Lower leg skin (tissue), 3 donors: ENCODE data around the gene SEMA3B.

Source experiments
- POLR2A ChIP-seq, 2 donors: fragments of 450-650 bp; IDR thresholded peaks; one replicate each; pipeline ENCODE4 v1.6.1; 2016 to 2017; ENCODE audit warnings: antibody characterized with exemption in 2 of 2, mild to moderate bottlenecking in 1 of 2, moderate library complexity in 1 of 2
- TF ChIP-seq, protein P1 (sequence below), 3 donors: fragments of 450-650 bp; IDR thresholded peaks; one replicate each; pipeline ENCODE4 v1.5.1; 2016; ENCODE audit warnings: antibody characterized with exemption in 3 of 3, mild to moderate bottlenecking in 3 of 3, moderate library complexity in 2 of 3

GRCh38 chr3:50319181-50319893 lies 50.4 kb downstream of the SEMA3B start:
- TF ChIP-seq POLR2A (IDR thresholded peaks at IDR 0.05), result no peak
- TF ChIP-seq, protein P1, sequence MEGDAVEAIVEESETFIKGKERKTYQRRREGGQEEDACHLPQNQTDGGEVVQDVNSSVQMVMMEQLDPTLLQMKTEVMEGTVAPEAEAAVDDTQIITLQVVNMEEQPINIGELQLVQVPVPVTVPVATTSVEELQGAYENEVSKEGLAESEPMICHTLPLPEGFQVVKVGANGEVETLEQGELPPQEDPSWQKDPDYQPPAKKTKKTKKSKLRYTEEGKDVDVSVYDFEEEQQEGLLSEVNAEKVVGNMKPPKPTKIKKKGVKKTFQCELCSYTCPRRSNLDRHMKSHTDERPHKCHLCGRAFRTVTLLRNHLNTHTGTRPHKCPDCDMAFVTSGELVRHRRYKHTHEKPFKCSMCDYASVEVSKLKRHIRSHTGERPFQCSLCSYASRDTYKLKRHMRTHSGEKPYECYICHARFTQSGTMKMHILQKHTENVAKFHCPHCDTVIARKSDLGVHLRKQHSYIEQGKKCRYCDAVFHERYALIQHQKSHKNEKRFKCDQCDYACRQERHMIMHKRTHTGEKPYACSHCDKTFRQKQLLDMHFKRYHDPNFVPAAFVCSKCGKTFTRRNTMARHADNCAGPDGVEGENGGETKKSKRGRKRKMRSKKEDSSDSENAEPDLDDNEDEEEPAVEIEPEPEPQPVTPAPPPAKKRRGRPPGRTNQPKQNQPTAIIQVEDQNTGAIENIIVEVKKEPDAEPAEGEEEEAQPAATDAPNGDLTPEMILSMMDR (IDR thresholded peaks at IDR 0.05), result no peak
